Ammon's horn (tissue), 1 donor: ENCODE measurements around the gene FBXW10B.
A peak's percentile ranks its signal among the peaks of the same experiment; 100 is the strongest.
"Not testable (repeated sequence)": the region's sequence is repeated elsewhere in the genome, so short reads cannot be mapped to it uniquely, and the experiment has no call there.

Experiments used
- DNase-seq: peaks from one replicate; pipeline ENCODE4 v3.0.0-alpha.2; 2016; ENCODE audit warnings: low spot score

Gene FBXW10B

GRCh38 chr17:15630930-15631453 is 11.5 kb upstream of the FBXW10B start:
- not testable (repeated sequence) for DNase-seq

- DNase-seq, result not testable (repeated sequence)
Observed at GRCh38 chr17:15629991-15630390, 10.5 kb upstream of the FBXW10B start.

GRCh38 chr17:15623661-15624209 is 4.2 kb upstream of the FBXW10B start:
- DNase-seq, result not testable (repeated sequence)

- DNase-seq, result not testable (repeated sequence)
Observed at GRCh38 chr17:15623255-15623654, 3.8 kb upstream of the FBXW10B start.

- DNase-seq, result not testable (repeated sequence)
Observed at GRCh38 chr17:15622124-15622523, 2.6 kb upstream of the FBXW10B start.

GRCh38 chr17:15616828-15617227 is 2.7 kb downstream of the FBXW10B start:
- DNase-seq, result not testable (repeated sequence)

- DNase-seq, result not testable (repeated sequence)
Observed at GRCh38 chr17:15615850-15616249, 3.7 kb downstream of the FBXW10B start.

- DNase-seq, result not testable (repeated sequence)
Observed at GRCh38 chr17:15613111-15613510, 6.4 kb downstream of the FBXW10B start.

- not testable (repeated sequence) for DNase-seq
Observed at GRCh38 chr17:15592960-15593359, 26.5 kb downstream of the FBXW10B start.

- DNase-seq, result not testable (repeated sequence)
Observed at GRCh38 chr17:15591986-15592385, 27.5 kb downstream of the FBXW10B start.

GRCh38 chr17:15590844-15591243 is 28.7 kb downstream of the FBXW10B start:
- DNase-seq, result not testable (repeated sequence)

- DNase-seq, result not testable (repeated sequence)
Observed at GRCh38 chr17:15589544-15590536, 29.7 kb downstream of the FBXW10B start.

GRCh38 chr17:15588017-15588416 is 31.5 kb downstream of the FBXW10B start:
- DNase-seq, result not testable (repeated sequence)

- DNase-seq, result not testable (repeated sequence)
Observed at GRCh38 chr17:15583313-15583712, 36.2 kb downstream of the FBXW10B start.

GRCh38 chr17:15581462-15581861 is 38.0 kb downstream of the FBXW10B start:
- not testable (repeated sequence) for DNase-seq

- not testable (repeated sequence) for DNase-seq
Observed at GRCh38 chr17:15576848-15577247, 42.7 kb downstream of the FBXW10B start.

- DNase-seq, result not testable (repeated sequence)
Observed at GRCh38 chr17:15574660-15575059, 44.8 kb downstream of the FBXW10B start.

GRCh38 chr17:15573870-15574269 is 45.6 kb downstream of the FBXW10B start:
- DNase-seq, result peak; percentile 17
